Thyroid gland (tissue), 4 donors: ENCODE measurements around the gene KRT23.

Experiments used
- CTCF ChIP-seq, 6 experiments: fragments of 200-600 bp in 3 of 6; fragments of 450-650 bp in 3 of 6; sonication (generic) in 3 of 6; IDR thresholded peaks; one replicate each; pipeline ENCODE4 v1.5.1; 2016 to 2019; ENCODE audit warnings: antibody characterized with exemption in 6 of 6, mild to moderate bottlenecking in 2 of 6, inconsistent platforms in 1 of 6, moderate library complexity in 1 of 6
- POLR2A ChIP-seq, 2 donors: fragments of 450-650 bp; IDR thresholded peaks; one replicate each; pipeline ENCODE4 v1.6.1; 2017; ENCODE audit warnings: antibody characterized with exemption in 2 of 2, mild to moderate bottlenecking in 2 of 2, moderate library complexity in 1 of 2

- no peak for TF ChIP-seq POLR2A (IDR thresholded peaks at IDR 0.05)
- no peak for TF ChIP-seq CTCF (IDR thresholded peaks at IDR 0.05)
Measured at GRCh38 chr17:40980117-40980516, 42.7 kb upstream of the KRT23 start.
